Measurements from ENCODE around the gene TPST1.
"Not testable (repeated sequence)": the region's sequence is repeated elsewhere in the genome, so short reads cannot be mapped to it uniquely, and the experiment has no call there.

TPST1 gene

DNA sequence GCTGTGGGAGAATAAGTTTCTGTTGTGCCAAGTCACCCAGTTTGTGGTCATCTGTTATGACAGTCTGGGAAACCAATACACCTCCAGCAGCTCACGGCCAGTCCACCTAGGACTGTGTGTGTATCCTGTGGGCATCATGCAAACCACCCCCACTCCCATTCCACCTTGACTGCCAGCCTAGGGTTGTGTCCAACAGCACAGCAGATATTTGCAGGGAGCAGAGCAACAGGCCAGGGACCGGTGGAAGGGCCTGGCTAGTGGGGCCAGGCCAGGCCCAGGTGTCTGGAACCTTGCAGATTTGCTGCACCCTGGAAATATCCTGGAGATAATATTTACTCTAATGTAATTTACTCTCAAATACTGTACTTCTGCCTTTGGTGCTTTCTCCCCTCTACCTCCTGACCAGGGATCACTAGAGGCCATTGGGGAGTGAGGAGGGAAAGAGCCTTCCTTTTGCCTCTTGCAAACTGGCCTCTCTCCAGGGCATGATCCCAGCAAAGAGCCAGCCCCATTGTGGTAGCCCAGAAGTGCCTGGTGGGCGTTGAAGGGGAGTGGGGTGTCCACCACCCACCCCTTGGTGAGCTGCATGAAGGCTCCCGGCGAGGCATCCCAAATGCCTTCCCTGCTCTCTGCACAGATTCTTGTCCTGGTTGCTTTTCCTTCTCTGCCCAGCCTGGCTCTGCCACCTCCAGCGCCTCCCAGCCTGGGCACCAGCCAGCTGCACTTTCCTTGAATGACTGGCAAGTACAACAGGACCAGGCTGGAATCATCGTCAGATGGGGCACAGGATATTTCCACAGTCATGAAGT, 15.2 kb upstream of the TPST1 start:
- DNase-seq, result no peak

DNA sequence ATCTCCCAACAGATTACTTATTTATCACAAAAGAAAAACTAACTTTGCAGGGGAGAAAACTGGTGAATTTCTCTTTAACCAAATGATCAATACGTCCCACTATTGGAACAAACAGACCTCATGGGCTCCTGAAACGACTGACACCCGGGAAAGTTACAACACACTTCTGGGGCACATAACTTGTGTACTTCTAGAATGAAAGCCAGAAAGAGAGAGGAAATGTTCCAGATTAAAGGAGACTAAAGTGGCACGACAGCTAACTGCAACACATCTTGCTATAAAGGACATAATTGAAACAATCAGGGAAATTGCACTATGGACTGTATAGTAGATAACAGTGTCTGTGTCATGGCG, 14.7 kb upstream of the TPST1 start:
- no peak for DNase-seq

DNA sequence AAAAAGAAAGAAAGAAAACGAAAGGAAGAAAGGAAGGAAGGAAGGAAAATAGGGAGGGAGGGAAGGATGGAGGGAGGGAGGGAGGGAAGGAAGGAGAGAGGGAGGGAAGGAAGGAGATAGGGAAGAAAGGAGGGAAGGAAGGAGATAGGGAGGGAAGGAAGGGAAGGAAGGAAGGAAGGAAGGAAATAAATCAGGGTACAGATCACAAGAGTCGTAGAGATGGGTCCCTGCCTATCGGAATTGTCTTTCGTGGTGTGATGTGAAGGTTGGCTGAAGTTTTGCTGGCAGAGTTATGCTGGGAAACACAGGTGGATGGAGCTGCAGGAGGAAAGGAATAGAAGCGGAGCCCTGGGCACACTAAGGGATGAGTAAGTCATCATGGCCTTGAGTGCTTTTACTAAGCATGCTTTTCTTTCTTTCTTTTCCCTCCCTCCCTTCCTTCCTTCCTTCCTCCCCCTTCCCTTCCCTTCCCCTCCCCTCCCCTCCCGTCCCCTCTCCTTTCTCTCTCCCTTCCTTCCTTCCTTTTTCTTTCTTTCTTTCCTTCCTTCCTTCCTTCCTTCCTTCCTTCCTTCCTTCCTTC, 11.9 kb upstream of the TPST1 start:
- no peak for DNase-seq

DNA sequence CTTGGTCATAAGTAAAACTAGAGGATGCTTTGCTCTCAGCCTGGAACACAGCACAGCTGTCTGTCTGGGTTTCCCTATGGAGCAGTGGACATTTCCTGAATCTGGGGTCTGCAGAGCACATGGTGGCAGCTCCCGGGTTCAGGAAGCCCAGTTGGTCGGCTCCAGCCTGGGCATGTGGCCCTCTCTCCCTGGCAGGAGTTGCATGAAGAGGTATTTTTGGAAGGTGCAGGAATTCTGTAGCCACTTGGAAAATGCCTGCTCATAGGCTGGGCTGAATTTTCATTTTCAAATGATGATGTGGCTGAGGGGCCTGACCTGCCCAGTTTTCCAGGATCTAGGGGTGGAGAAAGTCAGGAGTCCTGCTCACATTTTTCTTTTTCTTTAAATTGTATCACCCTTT, 6.7 kb upstream of the TPST1 start:
- no peak for DNase-seq

DNA sequence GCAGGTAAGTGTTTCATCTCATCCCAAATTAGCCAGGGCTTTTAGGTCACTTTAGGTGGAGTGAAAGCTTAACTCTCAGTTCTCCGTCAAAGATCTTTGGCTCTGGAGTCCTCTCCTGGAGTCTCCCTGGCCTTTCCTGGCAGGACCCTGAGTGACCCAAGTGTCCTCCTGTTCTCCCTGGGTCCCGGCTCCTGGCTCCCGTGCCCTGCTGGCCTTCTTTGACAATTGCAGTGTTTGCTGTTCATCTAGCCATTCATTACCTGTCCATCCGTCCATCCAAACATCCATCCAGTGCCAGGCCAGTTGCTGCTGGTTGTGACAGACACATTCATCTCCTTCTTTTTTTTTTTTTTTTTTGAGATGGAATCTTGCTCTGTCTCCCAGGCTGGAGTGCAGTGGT, 6.2 kb upstream of the TPST1 start:
- DNase-seq, result no peak

DNA sequence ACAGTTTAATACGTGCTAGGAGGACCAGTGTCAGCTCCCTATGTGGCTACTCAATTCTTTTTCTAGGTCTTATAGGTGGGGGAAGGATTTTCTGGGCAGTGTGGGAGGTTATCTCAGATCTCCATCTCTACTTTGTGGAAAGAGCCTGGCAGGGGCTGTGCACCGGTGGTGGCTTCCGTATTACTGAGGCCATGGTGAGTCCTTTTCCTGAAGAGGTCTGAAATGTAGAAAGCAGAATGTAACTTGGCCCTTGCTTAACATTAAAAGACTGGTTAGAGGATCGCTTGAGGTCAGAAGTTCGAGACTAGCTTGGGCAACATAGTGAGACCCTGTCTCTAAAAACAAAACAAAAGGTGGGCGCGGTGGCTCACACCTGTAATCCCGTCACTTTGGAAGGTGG, 2.7 kb upstream of the TPST1 start:
- DNase-seq, result no peak

DNA sequence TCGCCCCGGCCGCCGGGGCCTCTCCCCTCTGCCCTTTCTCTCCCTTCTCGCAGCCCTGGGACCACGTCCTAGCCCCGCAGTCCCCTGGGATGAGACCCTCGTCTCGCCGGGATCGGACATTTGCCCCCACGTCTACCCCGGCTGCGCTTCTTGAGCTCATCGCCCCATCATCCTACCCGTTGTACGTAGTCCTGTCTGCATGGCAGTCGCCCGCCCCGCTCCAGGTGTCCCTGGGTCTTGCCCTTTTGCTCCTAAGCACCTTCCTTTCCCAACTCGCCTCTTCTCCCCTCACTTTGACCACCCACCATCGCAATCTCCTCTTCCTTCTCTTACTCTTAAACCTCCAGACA, 582 bp downstream of the TPST1 start:
- DNase-seq, result no peak

DNA sequence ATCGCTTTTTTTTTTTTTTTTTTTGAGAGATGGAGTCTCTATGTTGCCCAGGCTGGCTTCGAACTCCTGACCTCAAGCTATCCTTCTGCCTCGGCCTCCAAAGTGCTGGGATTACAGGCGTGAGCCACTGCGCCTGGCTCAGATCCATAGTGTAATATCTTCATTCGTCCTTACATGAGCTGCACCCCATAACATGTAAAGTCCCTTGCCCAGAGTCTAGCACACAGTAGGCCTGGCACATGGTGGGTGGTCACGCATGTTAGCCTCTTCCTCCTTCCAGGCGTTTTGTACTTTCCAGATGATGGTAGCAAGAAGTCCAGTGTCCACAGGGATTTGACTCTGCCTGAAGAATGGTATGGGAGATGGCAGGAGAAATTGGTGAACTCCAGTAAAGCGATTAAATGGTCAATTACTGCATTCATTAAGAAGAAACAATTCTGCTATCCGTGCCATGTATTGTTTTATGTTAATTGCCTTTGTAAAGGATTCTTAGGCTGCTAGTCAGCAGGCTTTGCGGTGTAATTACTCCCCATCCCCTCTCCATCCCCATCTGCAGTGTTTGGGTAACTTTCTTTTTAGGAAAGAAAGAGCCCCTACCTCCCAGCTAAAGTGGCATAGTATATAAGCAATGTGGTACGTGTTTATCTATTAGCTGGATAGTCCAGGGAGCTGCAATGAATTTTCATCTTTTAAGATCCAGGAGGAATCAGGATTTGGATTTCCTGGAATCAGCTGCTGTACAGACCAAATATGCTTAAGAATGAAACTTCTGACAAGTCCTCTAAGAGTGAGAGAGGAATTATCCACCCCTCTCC, 1.2 kb downstream of the TPST1 start:
- peak; percentile 4 for DNase-seq

DNA sequence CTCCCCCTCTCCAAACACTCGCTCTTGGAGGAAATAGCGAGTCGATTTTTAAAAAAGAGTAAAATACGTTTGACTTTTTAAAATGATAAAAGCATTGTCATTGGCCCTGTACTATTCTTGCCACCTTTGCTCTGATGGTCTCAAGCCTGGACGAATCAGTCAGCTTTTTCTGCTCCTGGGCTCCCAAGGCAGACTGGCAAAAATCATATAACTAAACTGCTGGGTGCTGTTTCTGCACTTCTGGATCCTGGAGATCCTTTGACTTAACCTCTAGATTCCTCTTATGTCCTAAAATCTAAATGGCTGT, 1.8 kb downstream of the TPST1 start:
- DNase-seq, result peak; percentile 17

DNA sequence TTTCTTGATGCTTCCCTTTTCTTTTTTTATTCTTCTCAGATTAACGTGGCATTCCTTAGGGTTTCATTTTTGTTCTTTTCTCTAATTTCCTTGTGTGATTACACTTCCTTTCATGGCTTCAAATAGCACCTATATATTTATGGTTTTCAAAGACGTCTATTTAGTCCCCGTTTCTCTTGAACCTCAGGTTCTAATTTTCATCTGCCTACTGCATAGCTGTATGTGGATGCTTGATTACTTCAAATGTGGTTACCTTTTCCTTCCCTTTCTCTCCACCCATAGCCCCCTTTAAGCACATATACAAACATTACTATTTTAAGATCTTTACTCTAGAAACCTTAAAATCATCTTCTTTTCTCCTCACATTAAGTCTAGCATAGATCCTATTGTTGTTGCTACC, 2.4 kb downstream of the TPST1 start:
- DNase-seq, result no peak

DNA sequence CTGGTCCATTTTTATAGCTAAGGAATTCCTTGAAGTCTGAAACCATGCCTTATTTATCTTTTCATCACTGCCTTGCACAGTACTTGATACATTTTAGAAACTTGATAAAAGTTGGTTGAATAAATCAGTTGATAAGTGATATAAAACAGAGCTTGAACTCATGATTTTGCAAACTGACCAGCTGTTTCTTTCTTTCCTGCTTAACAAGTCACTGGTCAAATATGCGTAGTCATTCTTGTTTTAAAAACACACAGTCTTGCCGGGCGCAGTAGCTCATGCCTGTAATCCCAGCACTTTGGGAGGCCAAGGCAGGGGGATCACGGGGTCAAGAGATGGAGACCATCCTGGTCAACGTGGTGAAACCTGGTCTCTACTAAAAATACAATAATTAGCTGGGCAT, 6.3 kb downstream of the TPST1 start:
- DNase-seq, result peak; percentile 41

DNA sequence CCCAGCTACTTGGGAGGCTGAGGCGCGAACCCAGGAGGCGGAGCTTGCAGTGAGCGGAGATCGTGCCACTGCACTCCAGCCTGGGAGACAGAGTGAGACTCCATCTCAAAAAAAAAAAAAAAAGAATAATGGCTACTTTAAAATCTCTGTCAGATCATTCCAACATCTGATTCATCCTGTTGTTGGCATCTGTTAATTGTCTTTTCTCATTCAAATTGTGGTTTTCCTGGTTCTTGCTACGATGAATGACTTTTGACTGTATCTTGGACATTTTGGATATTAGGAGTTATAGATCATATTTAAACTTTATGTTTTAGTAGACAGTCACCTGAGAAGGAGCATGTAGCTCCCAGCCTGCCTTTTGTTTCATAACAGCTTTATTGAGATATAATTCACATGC, 8.5 kb downstream of the TPST1 start:
- no peak for DNase-seq

DNA sequence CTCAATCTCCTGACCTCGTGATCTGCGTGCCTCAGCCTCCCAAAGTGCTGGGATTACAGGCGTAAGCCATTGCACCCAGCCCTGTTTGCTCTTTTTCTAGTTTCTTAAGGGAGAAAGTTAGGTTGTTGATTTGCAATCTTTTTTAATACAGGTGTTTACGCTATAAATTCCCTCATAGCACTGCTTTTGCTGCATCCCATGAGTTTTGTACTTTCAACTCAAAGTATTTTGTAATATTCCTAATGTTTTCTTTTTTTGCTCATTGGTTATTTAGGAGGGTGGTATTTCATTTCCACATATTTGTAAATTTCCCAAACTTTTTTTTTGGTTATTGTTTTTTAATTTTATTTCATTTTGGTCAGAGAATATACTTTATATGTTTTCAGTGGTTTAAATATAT, 11.6 kb downstream of the TPST1 start:
- DNase-seq, result no peak

DNA sequence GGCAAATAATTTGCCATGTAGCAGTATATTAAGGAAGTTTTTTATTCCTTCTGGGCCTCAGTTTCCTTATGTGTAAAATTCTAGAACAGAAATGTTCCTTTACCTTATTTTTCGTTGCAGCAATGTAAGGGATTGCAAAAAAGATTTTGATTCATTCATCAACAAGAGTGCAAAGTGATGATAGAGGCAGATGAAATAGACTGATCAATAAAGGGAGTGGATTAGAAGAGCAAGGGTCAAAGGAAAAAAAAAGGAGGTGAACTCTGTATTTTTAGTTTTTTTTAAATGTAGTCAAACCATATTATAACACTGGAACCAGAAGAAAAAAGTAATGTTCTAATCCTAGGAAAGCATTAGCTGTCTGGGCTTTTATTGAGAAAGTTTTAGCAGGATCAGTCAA, 14.7 kb downstream of the TPST1 start:
- DNase-seq, result no peak

DNA sequence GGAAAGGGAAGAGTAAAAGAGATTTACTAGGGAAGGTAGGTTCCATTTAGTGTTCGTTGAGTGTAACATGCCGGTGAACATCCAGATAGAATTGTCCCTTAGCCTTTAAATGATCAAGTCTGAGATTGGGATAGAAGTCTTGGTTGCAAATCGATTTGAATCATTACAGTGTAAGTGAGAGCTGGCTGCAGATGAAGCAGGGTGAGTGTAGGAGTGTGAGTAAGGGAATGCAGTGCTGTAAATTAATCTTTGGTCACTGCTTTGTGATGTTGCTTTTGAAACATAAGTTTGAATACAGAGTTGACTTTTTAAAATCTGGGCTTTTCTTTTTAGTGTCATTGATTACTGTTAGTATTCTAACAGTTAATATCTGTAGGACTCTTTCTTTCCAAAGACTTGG, 16.3 kb downstream of the TPST1 start:
- DNase-seq, result no peak

DNA sequence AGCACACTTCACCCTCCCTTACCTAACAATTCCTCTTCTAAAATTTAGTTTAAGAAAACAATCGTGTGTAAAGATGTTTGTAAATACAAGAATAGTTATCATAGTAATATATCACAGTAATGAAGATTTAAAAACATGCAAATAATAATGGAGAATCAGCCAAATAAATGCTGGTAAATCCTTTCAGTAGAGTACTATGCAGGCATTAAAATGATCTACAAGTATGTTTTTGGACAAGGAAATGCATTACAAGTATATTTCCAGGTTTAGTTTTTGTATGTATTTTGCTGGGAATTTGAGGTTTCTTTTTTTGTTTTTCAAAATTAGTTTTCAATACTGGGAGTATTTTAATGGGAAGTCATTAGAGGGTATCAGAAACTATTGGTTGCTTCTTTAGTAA, 22.7 kb downstream of the TPST1 start:
- DNase-seq, result no peak

DNA sequence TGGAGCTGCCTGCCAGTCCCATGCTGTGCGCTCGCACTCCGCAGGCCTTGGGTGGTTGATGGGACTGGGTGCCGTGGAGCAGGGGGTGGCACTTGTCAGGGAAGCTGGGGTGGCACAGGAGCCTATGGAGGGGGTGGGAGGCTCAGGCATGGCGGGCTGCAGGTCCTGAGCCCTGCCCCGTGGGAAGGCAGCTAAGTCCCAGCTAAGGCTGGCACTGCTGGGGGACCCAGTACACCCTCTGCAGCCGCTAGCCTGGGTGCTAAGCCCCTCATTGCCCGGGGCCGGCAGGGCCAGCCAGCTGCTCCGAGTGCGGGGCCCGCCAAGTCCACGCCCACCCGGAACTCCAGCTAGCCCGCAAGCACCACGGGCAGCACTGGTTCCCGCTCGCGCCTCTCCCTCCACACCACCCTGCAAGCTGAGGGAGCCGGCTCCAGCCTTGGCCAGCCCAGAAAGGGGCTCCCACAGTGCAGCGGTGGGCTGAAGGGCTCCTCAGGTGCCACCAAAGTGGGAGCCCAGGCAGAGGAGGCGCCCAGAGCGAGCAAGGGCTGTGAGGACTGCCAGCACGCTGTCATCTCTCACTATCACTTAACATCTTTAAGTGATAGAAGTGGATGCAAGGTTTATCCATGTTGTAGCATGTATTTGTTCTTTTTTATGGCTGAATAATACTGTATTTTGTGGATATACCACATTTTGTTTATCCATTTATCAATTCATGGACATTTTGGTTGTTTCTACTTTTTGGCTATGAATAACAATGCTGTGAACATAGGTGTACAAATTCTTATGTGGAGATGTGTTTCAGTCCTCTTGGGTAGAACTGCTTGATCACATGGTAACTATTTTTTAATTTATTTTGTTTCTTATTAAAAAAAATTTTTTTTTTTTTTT, 26.4 kb downstream of the TPST1 start:
- DNase-seq, result not testable (repeated sequence)

DNA sequence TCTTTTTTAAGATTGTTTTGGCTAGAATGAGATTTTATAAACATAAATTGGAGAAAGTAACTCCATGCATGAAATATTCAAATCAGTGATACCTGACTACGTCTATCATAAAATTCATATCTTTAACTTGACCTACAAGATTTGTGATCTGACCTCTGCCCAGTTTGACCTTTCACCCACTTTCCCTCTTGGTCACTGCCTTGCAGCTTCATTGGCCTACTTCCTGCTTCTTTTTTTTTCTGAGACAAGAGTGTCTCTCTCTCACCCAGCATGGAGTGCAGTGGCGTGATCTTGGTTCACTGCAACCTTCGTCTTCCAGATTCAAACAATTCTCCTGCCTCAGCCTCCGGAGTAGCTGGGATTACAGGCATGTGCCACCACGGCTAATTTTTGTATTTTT, 28.5 kb downstream of the TPST1 start:
- no peak for DNase-seq

DNA sequence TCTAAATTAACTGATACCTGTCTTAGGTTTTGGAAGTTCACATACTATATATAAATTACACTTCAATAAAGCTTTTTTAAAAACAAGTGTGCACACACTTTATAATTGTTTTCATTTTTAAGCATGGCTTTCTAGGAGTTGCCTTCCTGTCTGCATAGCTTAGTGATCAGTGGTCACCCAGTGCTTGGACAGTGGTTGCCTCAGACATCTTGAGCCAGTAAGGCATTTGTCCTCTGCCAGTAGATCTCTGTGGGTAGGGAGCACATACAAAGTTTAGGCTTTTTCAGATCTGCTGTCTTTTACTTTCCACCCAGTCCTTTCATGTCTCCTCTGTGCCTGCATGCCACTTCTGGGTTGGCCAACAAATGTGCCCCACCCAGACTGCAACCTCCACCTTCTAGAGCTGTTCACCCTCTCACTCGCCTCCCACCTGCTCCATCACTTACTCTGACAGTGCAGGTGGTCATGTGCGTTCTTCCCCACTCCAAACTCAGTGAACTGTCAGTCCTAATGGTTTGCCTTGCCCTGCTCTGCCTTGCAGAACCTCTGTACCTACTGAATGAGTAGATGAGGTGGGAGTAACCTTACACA, 31.7 kb downstream of the TPST1 start:
- no peak for DNase-seq

DNA sequence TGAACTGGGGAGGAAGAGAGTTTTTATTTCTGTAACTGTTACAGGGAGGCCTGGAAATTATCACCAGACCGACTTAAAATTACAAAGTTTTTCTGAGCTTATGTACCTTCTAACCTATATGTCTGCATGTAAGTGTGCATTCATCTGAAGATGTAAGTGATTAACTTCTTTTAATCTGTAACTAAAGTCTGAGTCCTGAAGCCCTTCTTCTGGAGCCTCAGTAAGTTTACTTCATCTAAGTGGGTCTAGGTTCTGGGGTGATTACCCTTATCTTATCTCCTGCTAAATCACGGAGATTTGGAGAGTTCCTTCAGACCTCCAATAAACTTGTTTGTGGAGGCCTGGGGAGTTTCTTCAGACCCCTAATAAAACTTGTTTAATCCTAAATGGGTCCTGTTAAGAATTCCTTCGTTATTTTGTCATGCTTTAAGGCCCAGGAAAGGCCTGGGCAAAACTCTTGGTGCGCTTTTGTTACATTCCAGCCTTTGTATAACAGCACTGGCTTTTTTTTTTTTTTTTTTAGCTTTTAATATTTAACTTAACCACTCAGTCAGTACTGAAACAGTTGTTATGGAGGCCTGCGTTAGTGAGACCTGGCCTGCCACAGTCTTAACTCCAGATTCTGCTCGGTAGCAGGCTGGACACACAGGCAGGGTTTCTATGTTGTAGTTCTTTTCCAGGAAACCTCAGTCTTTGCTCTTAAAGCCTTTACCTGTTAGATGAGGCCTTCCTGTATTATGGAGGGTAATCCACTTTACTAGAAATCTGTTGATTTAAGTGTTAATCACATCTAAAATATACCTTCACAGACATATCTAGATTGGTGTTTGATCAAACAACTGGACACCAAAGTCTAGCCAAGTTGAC, 33.0 kb downstream of the TPST1 start:
- DNase-seq, result no peak

DNA sequence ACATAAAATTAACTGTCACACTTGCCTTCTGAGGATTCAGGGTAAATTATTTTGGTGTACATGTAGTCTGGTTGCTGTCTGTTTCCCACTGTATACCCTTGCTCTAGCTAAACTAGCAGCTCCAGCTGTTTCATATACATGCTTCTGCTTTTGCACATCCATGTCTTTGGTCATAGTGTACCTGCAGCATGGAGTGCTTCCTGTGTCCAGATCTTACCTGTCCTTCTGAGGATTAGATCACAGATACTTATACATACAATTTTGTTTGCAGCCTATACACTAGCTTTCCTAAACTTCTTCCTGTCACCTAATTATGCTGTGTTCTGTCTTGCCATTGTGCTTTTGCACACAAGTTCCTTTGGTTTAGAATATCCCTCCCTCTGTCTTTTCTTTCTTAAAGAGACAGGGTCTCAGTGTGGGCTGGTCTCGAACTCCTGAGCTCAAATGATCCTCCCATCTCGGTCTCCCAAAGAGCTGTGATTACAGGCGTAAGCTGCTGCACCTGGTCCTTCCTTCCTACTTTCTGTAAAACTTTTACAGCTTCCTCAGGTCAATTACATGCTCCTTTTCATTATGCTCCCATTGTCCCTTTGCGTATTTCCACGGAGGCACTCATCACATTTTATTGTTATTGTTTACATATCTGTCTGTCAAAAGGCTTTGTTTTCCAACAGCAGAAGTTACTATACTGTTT, 33.8 kb downstream of the TPST1 start:
- no peak for DNase-seq
